GM12891 (cell line): ENCODE data around the gene SORBS1.

Experiments
- POLR2A ChIP-seq: IDR thresholded peaks from 2 replicates; pipeline ENCODE4 v1.6.1; 2011; ENCODE audit warnings: low read depth, low read length, control low read depth
- POLR2AphosphoS5 ChIP-seq: IDR thresholded peaks from 2 replicates; pipeline ENCODE4 v1.6.1; 2011; ENCODE audit warnings: low read depth, low read length, control low read depth
- TAF1 ChIP-seq: IDR thresholded peaks from 2 replicates; pipeline ENCODE4 v1.6.1; 2011; ENCODE audit warnings: low read depth, low read length, control low read depth

DNA sequence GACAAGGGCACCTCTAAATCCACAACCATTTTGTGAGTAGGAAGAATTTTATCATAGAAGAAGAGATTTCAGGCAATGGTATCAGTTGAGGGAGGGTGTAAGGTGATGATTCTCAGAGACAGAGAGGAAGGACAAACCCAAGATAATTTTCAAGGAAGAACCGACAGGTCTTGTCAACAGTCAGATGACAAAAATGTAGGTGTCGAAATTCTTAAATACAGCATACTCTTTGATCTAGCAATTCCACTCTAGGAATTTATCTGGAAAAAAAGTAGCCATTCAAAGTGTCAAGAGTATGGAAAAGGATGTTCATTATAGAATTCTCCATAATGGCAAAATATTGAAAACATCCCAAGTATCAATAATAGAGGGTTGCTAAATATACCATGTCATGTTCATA, 256.2 kb downstream of the SORBS1 start:
- TF ChIP-seq POLR2A (no peak), POLR2AphosphoS5 (no peak), TAF1 (no peak)
